HG03139 (cell line): ENCODE results near the gene TTLL1.
"Not testable (repeated sequence)": the region's sequence is repeated elsewhere in the genome, so short reads cannot be mapped to it uniquely, and the experiment has no call there.

ENCODE experiments used
- ATAC-seq: cut with Tn5 transposase; IDR thresholded peaks from one replicate; pipeline ENCODE4 v1.9.1; 2021; ENCODE audit not compliant: unreplicated experiment

The TTLL1 gene

DNA sequence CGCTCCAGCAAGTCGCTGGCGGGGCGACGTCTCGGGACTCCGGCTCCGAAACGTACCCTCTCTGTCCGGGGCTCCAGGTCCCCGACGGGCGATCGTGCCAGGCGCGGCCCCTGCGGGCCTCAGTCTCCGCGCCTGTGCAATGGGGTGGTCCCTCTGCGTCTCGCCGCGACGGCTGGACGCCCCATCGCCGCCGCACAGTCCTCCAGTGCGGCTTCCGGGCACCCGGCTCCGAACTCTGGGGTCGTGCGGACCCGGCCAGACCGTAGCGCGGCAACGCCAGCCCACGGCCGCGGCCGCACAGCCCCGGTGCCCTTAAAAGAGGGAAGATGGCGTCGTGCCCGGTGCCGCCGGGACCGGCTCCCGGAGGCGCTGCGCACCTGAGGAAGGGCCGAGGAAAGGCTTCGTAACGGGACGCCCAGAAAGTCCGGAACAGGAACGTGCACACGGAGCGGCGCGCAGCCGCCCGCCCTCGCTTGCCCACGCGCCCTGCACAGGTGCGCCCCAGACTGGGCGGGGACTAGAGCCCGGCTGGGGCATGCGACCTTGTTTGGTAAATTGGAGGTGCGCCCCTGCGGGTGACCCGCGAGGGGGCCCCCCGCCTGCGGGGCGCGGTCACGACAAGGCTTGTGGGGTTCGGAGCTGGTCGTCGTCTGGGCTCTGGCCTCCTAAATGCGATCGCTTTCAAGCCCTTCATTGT lies 21.9 kb upstream of the TTLL1 start:
- ATAC-seq: no peak

DNA sequence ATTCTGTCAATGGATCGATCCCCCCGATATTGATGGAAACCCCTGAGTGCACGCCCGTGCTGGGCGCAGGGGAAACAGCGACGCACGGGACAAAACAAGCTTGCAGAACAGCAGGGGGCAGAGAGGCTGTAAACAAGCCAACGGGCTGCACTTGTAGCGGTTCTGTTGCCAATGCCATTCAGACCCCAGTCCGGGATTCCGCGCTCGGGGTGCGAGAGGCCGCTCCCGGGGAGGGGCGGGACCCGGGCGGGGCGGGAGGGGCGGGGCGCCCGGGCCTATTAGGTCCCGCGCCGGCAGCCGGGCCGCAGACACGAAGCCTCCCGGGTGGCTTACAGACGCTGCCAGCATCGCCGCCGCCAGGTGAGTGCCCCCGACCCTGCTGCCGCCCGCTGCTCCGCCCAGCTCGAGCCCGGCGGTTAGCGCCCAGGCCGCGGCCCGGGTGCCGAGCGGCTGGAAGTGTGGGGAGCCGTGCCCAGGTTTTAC lies 21.3 kb upstream of the TTLL1 start, which contains the start of gene BIK:
Gene BIK (plus strand): TSS at position 307 of the 483 bp plus-strand sequence. CDS start 13,273 bp downstream, outside the sequence.
- no peak for ATAC-seq

DNA sequence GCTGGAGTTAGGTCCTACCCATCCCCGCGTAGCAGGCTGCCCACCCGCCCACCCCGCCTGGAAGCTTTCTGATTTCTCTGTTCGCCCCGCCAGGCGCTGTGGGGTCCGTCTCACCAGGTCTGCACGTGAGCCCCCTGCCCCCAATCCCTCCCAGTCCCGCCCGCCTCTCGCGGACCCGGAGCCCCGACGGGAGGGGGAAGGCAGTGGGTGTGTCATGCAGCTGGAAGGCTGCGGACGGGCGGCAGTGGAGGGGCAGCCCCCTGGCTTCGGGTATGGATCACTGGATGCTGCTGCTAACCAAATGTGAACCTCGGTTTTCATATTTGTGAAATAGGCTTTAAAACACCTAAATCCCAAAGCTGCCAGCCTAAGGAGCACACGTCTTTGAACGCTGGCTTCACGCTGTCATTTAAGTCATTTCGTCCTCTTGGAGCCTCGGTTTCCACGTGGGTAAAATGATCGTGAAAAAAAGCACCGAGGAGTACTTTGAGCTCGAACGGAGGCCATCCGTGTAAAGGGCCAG lies 20.8 kb upstream of the TTLL1 start:
- no peak for ATAC-seq

DNA sequence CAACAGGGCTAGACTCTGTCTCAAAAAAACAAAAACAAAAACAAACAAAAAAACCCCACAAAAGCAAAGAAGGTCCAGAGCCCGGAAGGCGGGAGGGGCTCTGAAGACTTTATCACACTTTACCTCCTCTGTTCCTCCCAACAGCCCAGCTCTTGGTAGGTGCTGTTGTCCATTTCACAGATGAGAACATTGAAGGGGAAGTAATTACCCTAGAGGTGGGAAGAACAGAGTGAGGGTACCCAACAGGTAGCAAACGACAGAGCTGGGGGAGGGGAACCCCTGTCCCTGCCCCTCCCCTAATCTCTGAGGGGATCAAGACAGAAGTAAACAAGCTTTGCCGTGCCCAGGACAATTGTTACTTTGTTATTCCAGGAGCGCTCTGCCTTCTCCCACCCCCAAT lies 20.3 kb upstream of the TTLL1 start:
- no peak for ATAC-seq

DNA sequence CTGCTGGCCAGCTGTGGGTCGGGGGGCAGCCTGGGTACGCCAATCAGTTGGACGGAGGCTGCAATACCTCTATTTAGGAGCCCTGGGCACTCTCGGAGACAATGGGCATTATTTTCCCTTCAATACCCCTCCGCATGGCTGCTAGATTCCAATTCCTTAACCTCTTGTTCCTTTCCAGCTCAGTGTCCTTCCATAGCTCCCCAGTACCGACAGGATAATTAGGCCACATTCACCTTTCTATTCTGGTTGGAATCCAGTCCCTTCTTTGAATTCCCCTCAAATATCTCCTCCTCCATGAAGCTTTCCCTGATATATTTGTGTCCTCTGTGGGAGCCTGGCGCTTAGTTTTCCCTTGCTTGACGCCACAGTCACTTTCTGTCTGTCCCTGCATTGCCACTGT lies 17.1 kb upstream of the TTLL1 start:
- ATAC-seq: no peak

DNA sequence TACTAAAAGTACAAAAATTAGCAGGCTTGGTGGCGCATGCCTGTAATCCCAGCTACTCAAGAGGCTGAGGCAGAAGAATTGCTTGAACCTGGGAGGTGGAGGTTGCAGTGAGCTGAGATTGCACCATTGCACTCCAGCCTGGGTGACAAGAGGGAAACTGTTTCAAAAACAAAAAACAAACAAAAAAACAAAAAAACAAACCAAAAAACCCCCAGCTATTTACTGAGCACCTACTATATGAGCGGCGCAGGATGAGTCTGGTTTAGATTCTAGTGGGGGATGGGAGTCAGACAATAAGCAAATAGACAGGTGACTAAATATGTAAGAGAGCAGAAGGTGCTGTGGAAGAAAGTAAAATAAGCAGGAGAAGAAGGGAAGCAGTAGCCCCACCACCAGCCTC lies 15.8 kb upstream of the TTLL1 start:
- ATAC-seq: not testable (repeated sequence)

DNA sequence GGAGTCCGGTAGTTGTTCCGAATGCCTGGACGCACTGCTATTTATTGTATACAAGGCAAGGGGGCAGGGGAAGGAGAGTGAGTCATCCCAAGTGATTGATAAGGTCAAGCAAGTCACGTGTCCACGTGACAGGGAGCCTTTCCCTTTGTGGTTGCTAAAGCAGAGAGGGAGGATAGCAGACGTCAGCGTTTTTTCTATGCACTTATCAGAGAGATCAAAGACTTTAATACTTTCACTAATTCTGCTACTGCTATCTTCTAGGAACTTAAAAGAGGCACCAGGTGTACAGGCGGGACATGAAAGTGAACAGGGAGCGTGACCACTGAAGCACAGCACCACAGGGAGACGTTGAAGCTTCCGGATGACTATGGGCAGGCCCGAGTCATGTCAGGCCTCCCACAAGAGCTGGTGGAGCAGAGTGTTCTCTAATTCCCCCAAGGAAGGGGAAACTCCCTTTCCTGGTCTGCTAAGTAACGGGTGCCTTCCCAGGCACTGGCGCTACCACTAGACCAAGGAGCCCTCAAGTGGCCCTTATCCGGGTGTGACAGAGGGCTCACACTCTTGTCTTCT lies 14.9 kb upstream of the TTLL1 start:
- ATAC-seq: not testable (repeated sequence)

DNA sequence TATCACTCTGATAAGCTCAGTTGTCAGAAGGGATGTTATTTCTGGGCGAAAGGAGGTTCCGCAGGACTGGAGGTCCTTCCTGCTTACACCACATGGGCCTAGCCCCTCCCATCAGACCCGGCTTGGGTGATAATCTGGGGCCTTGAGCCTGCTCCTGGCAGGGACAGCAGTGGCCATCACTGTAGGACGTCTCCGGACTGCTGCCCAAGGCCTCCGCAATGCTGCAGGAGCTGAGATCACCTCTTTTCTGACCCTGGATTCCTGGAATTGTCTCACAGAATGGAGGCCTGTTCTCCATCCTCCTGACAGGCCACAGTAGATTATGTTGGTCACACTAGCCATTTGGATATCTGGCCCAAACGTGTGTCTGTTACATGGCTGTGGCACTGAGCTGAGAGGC lies 12.1 kb upstream of the TTLL1 start:
- ATAC-seq: no peak

DNA sequence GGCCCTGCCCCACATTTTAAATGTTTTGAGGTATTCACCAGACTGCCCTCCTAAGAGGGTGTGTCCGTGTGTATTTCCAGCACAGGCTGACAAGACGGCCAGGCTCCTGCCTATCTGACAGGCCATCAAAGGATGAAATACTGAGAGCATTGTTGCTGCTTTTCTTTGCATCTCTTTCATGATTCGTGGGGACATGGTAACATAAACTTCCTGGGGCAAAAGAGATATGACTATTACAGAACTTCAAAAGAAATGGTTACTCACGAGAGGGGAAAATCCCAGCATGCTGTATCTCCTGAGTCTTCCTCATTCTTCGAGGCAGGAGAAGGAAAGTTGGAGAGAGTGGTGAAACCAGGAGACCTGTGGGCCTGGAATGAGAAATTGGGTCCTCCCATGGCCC lies 11.0 kb upstream of the TTLL1 start:
- ATAC-seq: no peak

DNA sequence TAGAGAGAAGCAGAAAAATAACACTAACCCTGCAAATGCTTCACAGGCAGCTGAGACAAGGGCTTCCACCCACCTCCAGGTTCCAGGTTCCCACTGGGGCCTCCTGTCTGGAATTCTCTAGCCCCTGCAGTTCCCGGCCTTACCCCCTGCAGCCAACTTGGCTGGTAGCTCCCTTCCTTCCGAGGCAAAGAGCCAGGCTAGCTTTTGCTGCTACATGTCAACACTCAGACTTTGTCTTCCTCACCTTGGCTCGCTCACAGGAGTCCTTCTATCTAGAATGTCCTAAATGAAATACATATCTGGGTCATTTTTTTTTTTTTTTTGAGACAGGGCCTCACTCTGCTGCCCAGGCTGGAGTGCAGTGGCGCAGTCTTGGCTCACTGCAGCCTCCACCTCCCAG lies 9.9 kb upstream of the TTLL1 start:
- no peak for ATAC-seq

DNA sequence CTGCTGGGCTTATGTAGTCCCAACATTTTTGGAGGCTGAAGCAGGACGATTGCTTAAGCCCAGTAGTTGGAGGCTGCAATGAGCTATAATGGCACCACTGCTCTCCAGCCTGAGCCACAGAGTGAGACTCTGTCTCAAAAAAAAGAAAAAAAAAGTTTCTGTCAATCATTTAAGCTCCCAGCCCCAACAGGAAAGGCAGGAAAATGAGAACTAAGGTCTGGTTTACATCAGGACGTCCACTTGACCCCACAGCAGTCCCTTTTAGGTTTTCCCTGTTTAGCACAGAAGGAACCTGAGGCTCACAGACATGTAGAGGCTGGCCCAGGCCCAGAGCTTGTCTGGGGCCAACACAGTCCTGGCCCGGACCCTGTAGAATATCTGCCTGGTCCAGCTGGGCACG lies 9.2 kb upstream of the TTLL1 start:
- no peak for ATAC-seq

DNA sequence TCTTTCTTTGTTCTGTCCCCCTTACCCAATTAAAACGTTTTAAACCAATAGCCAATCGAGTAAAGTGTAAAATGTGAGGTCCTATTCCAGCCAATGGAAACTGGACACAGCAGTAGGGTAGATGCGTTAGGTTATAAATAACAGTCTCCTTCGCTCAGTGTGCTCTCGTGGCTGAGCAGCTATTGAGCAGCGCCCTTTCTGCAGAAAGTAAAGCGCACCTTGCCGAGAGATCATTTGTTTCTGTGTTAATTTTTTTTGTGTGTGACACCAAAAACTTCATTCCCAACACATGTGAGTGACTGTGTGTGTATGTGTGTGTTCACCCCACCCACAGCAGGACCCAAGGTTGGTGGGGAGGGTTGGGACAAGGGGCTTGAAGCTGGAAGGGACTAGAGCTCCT lies 7.2 kb upstream of the TTLL1 start:
- ATAC-seq: no peak

DNA sequence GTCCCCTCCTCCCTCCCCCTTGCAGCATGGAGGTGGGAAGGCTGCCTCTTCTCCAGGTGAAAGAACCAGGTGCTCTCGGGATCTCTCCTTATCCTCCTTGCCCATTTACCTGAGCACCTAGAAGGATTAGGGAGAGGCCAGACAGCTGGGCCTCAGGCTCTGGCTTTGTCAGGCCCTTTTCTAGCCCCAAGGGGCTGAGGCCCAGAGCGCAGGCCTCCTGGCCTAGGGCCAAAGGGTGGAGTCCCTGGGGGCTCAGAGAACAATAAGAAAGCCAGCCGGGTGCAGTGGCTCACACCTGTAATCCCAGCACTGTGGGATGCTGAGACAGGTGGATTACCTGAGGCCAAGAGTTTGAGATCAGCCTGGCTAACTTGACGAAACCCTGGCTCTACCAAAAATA lies 5.4 kb upstream of the TTLL1 start:
- ATAC-seq: no peak

DNA sequence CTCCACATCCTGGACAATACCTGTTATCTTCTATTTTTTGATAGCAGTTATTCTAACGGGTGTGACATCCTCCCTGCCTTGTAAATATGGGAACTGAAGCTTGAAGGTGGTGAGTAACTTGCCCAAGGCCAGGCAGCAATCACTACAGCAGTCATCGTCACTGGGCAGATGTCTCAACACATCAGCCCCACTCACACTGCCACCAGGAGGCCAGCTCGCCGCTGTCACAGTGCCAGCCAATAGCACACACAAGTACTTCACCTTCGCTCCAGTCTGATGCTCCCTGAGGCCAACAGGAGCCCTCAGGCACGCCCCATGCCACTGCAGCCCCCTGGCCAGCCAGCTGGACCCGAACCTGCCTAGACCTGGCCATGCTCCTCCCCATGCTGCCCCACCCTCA lies 4.9 kb upstream of the TTLL1 start:
- no peak for ATAC-seq

DNA sequence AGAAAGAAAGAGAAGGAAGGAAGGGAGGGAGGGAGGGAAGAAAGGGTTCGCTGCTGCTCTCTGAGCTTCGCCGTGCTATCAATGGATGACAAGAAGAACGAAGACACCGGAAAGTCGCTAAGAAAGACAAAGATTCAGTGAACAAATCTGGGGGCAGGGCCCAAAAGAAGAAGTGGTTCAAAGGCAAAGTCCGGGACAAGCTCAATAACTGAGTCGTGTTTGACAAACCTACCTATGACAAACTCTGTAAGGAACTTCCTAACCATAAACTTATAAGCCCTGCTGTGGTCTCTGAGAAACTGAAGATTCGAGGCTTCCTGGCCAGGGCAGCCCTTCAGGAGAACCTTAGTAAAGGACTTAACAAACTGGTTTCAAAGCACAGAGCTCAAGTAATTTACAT lies 2.9 kb upstream of the TTLL1 start:
- no peak for ATAC-seq

DNA sequence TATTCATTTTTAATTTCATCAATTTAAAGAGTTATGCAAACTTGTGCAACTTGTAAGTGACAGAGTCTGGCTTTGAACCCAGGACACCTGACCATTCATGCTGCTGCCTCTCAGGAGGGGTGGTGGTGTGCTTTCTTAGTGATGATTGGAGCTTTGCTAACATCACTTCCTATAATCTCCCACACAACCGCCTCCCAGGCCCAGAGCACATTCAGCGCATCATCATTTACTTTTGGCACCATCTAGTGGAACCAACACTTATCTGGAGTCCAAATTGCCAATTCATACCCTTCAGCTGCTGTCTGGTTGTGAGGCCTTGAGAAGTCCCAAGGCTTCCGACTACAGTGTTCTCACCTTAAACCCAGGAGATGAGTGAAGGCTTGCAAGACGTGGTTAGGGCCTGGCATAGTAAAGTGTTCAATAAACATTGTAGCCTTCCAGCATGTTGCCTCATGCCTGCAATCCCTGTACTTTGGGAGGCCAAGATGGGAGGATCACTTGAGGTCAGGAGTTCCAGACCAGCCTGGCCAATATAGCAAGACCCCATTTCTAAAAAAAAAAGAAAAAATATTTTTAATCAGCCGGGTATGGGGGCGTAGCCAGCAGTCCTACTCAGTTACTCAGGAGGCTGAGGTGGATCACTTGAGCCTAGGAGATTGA lies 1.1 kb upstream of the TTLL1 start:
- no peak for ATAC-seq

DNA sequence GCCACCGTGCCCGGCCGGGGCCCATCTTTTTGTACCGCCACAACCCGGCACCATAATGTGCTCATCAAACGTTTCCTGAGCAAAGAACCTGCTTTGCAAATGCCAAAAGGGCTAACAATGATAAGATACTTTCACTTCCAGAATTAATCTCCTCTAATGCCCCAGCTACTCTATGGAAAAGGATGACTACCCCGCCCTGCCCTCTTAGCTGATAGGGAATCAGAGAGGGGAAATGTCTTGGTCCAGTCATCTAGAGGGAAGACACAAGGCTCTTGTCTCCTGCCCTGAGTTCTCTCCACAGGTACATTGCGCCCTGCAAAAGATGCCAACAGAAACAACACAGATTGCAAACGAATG lies 586 bp downstream of the TTLL1 start:
- ATAC-seq: no peak

DNA sequence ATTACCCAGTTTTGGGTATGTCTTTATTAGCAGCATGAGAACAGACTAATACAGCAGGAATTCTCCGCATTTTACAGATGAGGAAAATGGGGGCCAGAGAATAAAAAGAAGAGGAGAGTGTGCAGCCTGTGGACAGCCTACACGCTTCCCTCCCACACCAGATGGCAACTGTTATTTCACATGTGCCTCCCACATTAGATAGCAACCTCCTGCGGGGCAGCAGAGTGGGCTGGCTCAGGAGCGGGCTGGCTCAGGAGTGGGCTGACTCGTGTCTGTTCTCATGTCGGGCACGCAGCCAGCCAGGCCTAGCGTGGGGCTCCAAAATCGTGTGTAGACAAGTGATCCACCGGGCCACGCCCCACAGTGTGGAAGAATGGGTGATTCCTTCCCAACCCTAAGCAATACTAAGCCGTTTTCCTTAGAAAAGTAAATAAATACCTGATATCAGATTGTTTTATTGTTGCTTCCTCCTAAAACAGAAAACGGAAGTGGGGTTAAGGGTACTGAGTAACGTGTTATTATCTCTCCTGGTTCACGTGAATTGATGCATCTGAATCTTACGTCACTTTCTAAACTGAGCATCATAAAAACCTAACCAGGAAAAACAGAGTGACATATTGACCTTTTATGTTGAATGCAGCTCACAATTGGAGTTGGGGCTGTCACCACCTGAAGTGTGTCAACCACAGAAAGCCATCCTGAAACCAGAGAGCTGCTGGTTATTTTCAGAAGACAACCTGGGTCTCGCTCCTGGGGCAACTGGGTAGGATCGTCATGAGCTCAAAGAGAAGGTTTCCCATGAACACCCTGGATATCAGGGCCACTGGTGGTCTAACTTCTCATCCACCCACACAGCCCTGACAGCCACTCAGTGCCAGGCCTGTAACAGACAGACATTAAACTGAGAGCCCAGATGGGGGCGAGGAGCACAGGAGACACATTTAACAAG lies 3.3 kb downstream of the TTLL1 start:
- no peak for ATAC-seq

DNA sequence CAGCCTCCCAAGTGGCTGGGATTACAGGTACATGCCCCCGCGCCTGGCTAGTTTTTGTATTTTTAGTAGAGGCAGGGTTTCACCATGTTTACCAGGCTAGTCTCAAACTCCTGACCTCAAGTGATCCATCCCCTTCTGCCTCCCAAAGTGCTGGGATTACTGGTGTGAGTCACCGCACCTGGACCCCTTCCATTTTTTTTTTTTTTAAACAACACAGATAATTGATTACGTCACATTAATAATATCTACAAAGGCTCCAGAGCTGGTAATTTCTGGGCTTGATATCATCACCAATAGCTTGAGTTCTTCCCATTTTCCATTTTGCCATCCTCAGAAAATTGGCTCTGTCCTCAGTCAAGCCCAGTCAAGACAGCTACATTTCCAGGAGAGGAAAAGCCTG lies 7.2 kb downstream of the TTLL1 start:
- no peak for ATAC-seq

DNA sequence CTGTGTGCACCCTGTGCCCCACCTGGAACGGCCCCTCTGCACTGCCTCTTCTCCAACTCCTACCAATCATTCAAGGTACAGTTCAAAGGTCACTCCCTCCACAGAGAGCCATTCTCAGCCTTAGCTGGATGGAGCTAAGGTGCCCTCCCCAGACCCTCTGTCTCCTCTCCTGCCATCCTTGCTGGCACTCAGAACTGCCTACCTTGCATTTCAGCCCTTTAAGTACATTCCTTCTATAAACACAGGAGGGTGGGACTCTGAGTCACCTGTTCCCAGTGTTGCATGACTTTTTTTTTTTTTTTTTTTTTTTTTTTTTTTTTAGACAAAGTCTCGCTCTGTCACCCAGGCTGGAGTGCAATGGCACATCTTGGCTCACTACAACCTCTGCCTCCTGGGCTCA lies 8.6 kb downstream of the TTLL1 start:
- ATAC-seq: no peak

DNA sequence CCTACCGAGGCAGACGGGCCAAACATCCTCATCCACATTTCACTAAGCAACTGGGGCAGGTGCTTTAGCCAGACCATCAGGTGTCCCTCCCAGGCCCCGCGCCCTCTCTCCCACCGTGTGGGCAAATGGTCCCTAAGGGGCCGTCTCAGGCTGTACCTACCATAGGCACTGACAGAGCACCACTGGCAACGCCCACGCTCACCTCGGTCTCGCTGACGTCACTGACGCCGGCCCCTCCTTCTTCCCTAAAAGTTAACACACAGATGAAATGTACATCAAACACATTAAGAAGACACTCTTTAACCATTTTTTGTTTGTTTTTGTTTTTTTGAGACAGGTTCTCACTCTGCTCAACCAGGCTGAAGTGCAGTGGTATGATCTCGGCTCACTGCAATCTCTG lies 9.4 kb downstream of the TTLL1 start:
- ATAC-seq: no peak
